Kidney (tissue), 14 donors: ENCODE data around the gene CRIM1. TPM values are rescaled to one million over a fixed set of nuclear protein-coding genes. Genes with fewer than 3 reads are reported as not detected.

Experiments used
- DNase-seq, 5 donors: peaks; one replicate each; pipeline ENCODE4 v3.0.0-alpha.2; 2013 to 2020
- FAIRE-seq: peaks from 2 replicates; lab custom pipeline; 2012; peaks lifted over from hg19 to GRCh38; lab: Jason Lieb, UNC
- H3K27ac ChIP-seq, 2 donors: one replicate each; pipeline ENCODE4 v1.7.0; 2013; ENCODE audit warnings: low read depth in 2 of 2, low read length in 2 of 2, inconsistent platforms in 1 of 2
- H3K27me3 ChIP-seq: one replicate; pipeline ENCODE4 v1.7.1; 2013; ENCODE audit warnings: low read length, inconsistent platforms; ENCODE audit not compliant: control insufficient read depth, insufficient read depth
- H3K36me3 ChIP-seq, 3 donors: one replicate each; pipeline versions ENCODE4 v1.7.0 to v1.7.1; 2013; ENCODE audit warnings: low read length in 3 of 3, control low read depth in 1 of 3, inconsistent platforms in 1 of 3; ENCODE audit not compliant: insufficient read depth in 3 of 3, control insufficient read depth in 2 of 3
- H3K4me1 ChIP-seq, 3 donors: one replicate each; pipeline versions ENCODE4 v1.7.0 to v1.7.1; 2013; ENCODE audit warnings: low read length in 3 of 3, inconsistent platforms in 1 of 3, low read depth in 1 of 3; ENCODE audit not compliant: control insufficient read depth in 2 of 3, insufficient read depth in 2 of 3
- H3K4me3 ChIP-seq, 3 donors: one replicate each; pipeline versions ENCODE4 v1.7.0 to v1.8.1; 2013; ENCODE audit warnings: low read length in 3 of 3, control low read depth in 1 of 3, inconsistent platforms in 1 of 3
- H3K9ac ChIP-seq, 3 donors: one replicate each; pipeline versions ENCODE4 v1.7.0 to v1.7.1; 2013; ENCODE audit warnings: low read length in 3 of 3, control low read depth in 1 of 3, inconsistent platforms in 1 of 3
- H3K9me3 ChIP-seq, 3 donors: one replicate each; pipeline versions ENCODE4 v1.7.0 to v1.7.1; 2013; ENCODE audit warnings: low read length in 3 of 3, control low read depth in 1 of 3, inconsistent platforms in 1 of 3; ENCODE audit not compliant: control insufficient read depth in 2 of 3, insufficient read depth in 1 of 3
- intact Hi-C: fragments of 100-400 bp; cut with DNase I; formaldehyde crosslinking; loops from one replicate; pipeline ENCODE4 v1.11.1; 2022
- polyA plus RNA-seq: library from polyadenylated mRNA; stranded (reverse); fragments of 350-450 nt; fragmentation: Illumina TruSeq; extraction: RNeasy Lipid Tissue Mini Kit (QIAGEN cat#74804); gene quantifications from one replicate; pipeline ENCODE4 v1.2.3, GENCODE V29; 2014; ENCODE audit warnings: low read depth, low replicate concordance; ENCODE audit not compliant: insufficient read depth
- total RNA-seq: library from RNA; stranded (reverse); fragmentation: NEBNext Ultra II Directional; extraction: Animal tissue kit (Norgen Biotek cat#: 25700); gene quantifications from one replicate; pipeline ENCODE4 v1.2.1, GENCODE V29; 2021
- TF ChIP-seq, protein P1 (sequence below): IDR thresholded peaks from 3 replicates; pipeline ENCODE4 v1.5.1; 2012; ENCODE audit warnings: mild to moderate bottlenecking, moderate library complexity, borderline replicate concordance; ENCODE audit not compliant: insufficient read depth; ENCODE audit errors: extremely low read depth
- donor health status: control.
- donor health status: control.
- donor health status: control.
- donor health status: control.
- donor health status: control.
- donor health status: DM: yes; HTN: yes; CAD: no.
- donor health status: Normal renal cell carcinoma (clear cell type).

The CRIM1 gene
- total and polyA plus RNA-seq, 2 donors from 2014 or later = 47.2 to 154 TPM

DNA sequence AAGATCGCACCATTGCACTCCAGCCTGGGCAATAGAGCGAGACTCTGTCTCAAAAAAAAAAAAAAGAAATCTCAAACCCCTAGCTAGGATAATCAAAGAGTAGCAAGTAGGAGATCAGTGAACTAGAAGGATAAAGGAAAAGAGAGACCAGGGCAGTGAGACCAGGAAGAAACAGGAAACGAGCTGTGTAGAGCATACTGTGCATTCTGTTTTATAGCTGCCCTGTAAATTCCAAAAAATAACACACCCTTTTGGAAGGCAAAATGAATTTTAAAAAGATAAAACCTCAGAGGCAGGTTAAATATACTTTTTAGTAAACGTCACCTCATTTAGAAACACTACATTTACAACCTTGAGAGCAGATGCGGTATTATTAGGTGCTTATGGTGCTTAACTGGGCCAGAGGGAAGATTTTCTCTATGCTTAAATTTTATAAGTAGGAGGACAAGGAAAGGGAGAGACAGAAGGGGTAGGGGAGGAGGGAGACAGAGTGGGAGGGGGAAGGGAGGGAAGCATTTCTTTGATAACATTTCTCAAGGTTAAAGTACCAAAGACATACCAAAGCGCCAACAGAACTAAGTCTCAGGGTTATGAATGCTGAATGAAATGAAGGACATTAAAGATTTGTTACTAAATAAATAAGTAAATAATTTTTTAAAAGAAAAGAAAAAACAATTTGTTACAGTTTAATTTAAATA lies 212.3 kb downstream of the CRIM1 start:
- Histone ChIP-seq H3K27ac (no peak overlapping the region), H3K9me3 (no peaks in the 10 kb centered on the region), H3K9ac (no peak overlapping the region), H3K4me3 (no peak overlapping the region), H3K27me3 (no peaks in the 10 kb centered on the region), H3K36me3 (peaks cover 0 to 8% (median 2%) of the 10 kb centered on the region in 3 donors), H3K4me1 (peaks cover 0 to 3% (median 0%) of the 10 kb centered on the region in 3 donors)
- TF ChIP-seq, protein P1, sequence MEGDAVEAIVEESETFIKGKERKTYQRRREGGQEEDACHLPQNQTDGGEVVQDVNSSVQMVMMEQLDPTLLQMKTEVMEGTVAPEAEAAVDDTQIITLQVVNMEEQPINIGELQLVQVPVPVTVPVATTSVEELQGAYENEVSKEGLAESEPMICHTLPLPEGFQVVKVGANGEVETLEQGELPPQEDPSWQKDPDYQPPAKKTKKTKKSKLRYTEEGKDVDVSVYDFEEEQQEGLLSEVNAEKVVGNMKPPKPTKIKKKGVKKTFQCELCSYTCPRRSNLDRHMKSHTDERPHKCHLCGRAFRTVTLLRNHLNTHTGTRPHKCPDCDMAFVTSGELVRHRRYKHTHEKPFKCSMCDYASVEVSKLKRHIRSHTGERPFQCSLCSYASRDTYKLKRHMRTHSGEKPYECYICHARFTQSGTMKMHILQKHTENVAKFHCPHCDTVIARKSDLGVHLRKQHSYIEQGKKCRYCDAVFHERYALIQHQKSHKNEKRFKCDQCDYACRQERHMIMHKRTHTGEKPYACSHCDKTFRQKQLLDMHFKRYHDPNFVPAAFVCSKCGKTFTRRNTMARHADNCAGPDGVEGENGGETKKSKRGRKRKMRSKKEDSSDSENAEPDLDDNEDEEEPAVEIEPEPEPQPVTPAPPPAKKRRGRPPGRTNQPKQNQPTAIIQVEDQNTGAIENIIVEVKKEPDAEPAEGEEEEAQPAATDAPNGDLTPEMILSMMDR = no peak
- intact Hi-C loops = no loop called here
- FAIRE-seq = no peak
- no peak for DNase-seq

DNA sequence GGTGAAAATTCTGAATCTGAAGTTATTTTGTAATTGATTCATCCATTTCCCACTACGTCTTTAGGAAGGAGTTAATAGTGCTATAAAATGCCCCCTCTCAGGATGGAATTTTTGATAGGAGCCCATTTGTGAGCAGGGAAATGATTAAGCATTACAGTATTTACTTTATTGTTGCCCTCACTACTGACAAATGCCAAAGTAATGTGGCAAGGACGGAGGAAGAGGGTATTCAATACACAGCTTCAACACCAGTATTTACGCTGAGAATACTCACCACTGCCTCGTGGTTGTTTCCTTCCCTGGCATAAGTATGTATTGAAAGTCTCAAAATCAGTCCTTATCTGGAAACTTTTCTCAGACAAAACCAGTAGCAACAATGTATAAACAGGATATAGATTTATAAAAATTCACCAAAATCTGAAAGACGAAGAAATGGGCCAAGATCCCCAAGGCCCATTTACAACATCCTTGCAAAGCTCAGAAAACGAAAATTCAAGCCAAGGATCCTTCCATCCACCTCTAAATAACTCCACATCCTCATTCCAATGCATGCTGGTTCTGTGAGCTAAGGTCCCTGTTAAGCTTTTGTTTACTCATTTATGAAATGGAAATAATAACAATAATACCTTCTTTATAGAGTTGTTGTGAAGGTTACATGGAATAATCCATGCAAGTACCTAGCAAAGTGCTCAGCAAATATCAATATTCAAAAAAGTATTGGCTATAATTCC lies 213.1 kb downstream of the CRIM1 start:
- no peak overlapping the region for H3K27ac ChIP-seq
- no peaks in the 10 kb centered on the region for H3K4me1 ChIP-seq
- intact Hi-C loops = no loop called here
- no peak for FAIRE-seq
- peaks cover 0 to 8% (median 2%) of the 10 kb centered on the region in 3 donors for H3K36me3 ChIP-seq
- no peaks in the 10 kb centered on the region for H3K9me3 ChIP-seq
- H3K27me3 ChIP-seq = no peaks in the 10 kb centered on the region
- DNase-seq = no peak
- H3K4me3 ChIP-seq = no peak overlapping the region
- no peak overlapping the region for H3K9ac ChIP-seq
- TF ChIP-seq, protein P1 = no peak

DNA sequence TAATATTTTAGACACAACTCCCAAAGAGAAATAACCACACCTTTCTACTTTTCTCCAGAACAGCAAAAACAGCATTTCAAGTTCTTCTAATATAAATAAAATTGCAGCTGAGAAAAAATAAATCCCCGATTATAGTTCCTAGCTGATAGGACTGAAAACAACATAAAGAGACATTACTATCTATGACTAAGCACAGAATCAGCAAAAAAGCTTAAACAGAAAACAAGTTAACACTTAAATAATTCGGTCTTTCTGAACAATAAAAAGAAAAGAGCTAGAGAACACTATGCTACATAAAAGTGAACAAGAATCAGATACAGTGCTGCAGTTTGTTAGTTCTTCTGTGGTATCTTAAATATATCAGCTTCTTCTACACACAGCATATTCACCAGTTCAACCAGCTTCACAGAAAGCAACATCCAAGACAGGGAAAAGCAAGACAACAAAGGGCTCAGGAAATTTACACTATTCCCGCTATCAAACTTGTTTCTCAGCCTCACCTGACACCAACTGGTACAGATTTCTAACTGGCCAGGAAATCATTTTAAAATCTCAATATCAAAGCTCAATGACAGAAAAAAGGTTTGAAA lies 213.8 kb downstream of the CRIM1 start:
- Histone ChIP-seq H3K9me3 (no peaks in the 10 kb centered on the region), H3K27ac (no peak overlapping the region), H3K9ac (no peak overlapping the region), H3K4me1 (no peaks in the 10 kb centered on the region), H3K27me3 (no peaks in the 10 kb centered on the region), H3K36me3 (peaks cover 0 to 8% (median 2%) of the 10 kb centered on the region in 3 donors), H3K4me3 (no peak overlapping the region)
- FAIRE-seq (no peak), DNase-seq (no peak)
- intact Hi-C loops = no loop called here
- TF ChIP-seq, protein P1 = no peak
